Measurements from ENCODE around the gene MYH10. TPM values are rescaled to one million over a fixed set of nuclear protein-coding genes. Genes with fewer than 3 reads are reported as not detected.

The MYH10 gene
- total RNA-seq, 2 experiments from 2014 or later = 17.0 to 21.3 TPM

DNA sequence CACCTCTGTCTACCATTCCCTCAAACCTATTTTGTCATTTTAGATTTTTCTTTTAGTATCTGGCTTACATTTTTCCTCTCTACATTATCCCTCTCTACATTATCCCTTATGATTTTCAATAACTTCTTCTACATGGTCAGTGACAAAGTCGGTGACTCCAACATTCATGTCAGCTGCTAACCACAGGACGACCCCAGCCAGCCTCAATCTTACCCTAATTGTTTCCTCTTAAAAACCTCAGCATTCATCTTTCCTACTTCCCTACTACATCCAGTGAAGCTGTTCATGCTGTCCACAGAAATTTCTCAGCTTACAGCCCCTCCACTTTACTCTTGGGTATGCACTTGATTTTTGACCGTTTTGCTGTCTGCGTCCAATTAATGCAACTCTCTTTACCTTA, 8.3 kb downstream of the MYH10 start:
- CTCF ChIA-PET = no interaction called here
- H3K9me3 Mint-ChIP-seq (ENCODE audit: low read depth) = no peaks in the 10 kb centered on the region
- no peak for DNase-seq
- peaks cover 16% of the 10 kb centered on the region for H3K4me1 Mint-ChIP-seq
- H3K4me3 Mint-ChIP-seq = no peak overlapping the region
- H3K27ac Mint-ChIP-seq = no peak overlapping the region
- no peak for ATAC-seq
- intact Hi-C loops (cut with DNase I, micrococcal nuclease) = no loop called here
- H3K36me3 Mint-ChIP-seq (ENCODE audit: low read depth) = peaks cover 2% of the 10 kb centered on the region
- POLR2A ChIA-PET = interaction anchor here (1.3 kb wide), 1 partner anchor 8 kb away, joined by 6 read pairs; the partner anchor contains the start of gene MYH10
- peaks cover 17% of the 10 kb centered on the region for H3K27me3 Mint-ChIP-seq

DNA sequence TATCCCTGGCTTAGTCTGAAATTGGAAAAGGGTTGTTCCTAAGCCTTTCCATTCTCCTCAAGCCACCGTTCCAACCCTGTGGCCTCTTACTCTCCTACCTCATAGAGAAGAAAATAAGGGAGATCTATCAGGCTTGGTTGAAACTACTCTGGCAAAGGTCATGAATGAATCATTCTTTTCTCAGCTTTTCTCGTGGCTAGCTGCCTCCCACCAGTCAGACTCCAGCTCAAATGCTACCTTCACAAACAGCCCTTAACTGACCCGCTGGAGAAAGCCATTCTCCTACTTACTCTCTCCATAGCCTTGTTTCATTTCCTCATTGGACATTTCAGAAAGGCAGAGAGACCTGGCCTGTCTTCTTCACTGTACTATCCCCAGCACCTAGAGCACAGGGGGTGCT, 8.9 kb downstream of the MYH10 start:
- intact Hi-C loops (cut with DNase I, micrococcal nuclease) = no loop called here
- Mint-ChIP-seq H3K27ac (no peak overlapping the region), H3K27me3 (peaks cover 16% of the 10 kb centered on the region), H3K9me3 (ENCODE audit: low read depth) (no peaks in the 10 kb centered on the region), H3K36me3 (ENCODE audit: low read depth) (peaks cover 2% of the 10 kb centered on the region), H3K4me3 (no peak overlapping the region), H3K4me1 (peaks cover 16% of the 10 kb centered on the region)
- CTCF ChIA-PET = no interaction called here
- POLR2A ChIA-PET = interaction anchor here (1.3 kb wide), 1 partner anchor 9 kb away, joined by 6 read pairs; the partner anchor contains the start of gene MYH10
- peak; percentile 74 for ATAC-seq
- peak; percentile 22 for DNase-seq

DNA sequence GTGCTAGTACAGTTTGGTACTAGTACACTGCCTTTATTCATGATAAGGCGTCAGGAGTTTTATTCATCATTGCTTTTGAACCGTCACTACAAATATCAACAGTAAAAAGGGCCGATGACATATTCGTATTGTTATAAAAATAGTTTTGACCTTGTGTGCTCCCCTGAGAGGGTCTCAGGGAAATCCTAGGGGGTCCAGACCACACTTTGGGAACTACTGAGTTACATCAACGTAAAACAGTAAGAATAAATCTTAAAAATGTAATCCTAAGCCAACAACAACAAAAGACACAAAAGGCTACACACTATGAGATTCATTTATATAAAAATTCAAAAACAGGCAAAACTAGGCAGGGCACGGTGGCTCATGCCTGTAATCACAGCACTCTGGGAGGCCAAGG, 11.2 kb downstream of the MYH10 start:
- peaks cover 2% of the 10 kb centered on the region for H3K36me3 Mint-ChIP-seq (ENCODE audit: low read depth)
- CTCF ChIA-PET = no interaction called here
- H3K4me1 Mint-ChIP-seq = peaks cover 16% of the 10 kb centered on the region
- H3K9me3 Mint-ChIP-seq (ENCODE audit: low read depth) = no peaks in the 10 kb centered on the region
- DNase-seq (no peak), ATAC-seq (no peak)
- no peak overlapping the region for H3K27ac Mint-ChIP-seq
- no peak overlapping the region for H3K4me3 Mint-ChIP-seq
- intact Hi-C loops (cut with DNase I, micrococcal nuclease) = no loop called here
- POLR2A ChIA-PET = no interaction called here
- peaks cover 19% of the 10 kb centered on the region for H3K27me3 Mint-ChIP-seq

DNA sequence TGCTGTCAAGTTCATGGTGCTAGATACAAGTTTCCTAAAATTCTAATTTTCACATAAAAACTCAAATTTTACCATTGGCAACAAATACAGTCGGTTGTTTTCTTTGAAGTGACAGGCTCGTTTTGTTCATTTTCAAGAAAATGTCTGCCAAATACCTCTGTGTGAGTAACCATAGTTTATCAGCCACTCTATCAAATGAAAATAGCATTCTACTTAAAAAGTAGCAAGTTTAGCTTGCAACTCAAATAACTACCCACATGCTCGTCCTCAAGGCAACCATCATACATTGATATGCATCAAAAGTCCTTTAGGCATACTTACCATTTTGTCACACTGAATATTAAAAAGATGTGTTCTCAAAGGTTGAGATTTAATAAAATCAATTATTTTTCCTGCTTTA, 11.7 kb downstream of the MYH10 start:
- ChIA-PET CTCF (no interaction called here), POLR2A (no interaction called here)
- Mint-ChIP-seq H3K36me3 (ENCODE audit: low read depth) (peaks cover 2% of the 10 kb centered on the region), H3K27me3 (peaks cover 18% of the 10 kb centered on the region), H3K4me1 (peaks cover 16% of the 10 kb centered on the region), H3K4me3 (no peak overlapping the region), H3K27ac (no peak overlapping the region), H3K9me3 (ENCODE audit: low read depth) (no peaks in the 10 kb centered on the region)
- no peak for DNase-seq
- ATAC-seq = no peak
- intact Hi-C loops (cut with DNase I, micrococcal nuclease) = no loop called here

DNA sequence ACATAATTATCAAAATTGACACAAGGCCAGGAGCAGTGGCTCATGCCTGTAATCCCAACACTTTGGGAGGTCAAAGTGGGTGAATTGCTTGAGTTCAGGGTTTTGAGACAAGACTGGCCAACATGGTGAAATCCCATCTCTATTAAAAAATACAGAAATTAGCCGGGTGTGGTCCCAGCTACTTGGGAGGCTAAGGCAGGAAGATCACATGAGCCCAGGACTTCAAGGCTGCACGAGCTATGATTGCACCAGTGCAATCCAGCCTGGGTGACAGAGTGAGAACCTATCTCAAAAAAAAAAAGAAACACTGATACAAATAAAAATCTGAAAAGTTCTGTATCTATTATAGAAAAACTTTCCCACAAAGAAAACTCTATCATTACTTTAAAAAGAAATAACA, 15.5 kb downstream of the MYH10 start:
- Mint-ChIP-seq H3K4me1 (no peaks in the 10 kb centered on the region), H3K27ac (no peak overlapping the region), H3K4me3 (no peak overlapping the region), H3K9me3 (ENCODE audit: low read depth) (no peaks in the 10 kb centered on the region), H3K36me3 (ENCODE audit: low read depth) (no peaks in the 10 kb centered on the region), H3K27me3 (peaks cover 6% of the 10 kb centered on the region)
- CTCF ChIA-PET = interaction anchor here (0.7 kb wide), 1 partner anchor 13 kb away, joined by 3 read pairs; no protein-coding TSS in a partner anchor
- ATAC-seq (no peak), DNase-seq (no peak)
- POLR2A ChIA-PET = no interaction called here
- intact Hi-C loops (cut with DNase I, micrococcal nuclease) = no loop called here

DNA sequence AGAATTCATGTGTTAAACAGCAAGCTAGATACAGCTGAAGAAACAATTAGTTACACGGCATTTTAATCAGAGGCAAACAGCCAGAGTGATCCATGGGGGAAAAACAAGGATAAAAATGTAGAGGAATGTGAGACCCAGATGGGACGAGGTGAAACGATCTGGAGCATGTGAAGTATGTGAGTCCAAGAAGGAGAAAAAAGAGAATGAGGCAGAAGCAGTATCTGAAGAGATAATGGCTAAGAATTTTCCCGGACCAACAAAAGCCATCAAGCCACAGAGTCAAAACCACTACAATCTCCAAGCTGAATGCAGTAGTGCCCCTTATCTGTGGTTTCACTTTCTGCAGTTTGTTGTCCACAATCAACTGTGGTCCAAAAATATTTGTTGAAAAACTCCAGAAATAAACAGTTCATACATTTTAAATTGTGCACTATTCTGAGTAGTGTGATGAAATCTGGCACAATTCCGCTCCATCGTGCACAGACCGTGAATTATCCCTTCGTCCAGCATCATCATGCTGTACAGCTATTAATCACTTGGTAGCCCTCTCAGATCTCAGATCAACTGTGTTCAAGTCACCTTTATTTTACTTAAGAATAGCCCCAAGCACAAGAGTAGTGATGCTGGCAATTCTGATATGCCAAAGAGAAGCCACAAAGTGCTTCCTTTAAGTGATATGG, 18.8 kb downstream of the MYH10 start:
- ATAC-seq (no peak), DNase-seq (no peak)
- no peaks in the 10 kb centered on the region for H3K4me1 Mint-ChIP-seq
- POLR2A ChIA-PET = no interaction called here
- H3K27ac Mint-ChIP-seq = no peak overlapping the region
- H3K36me3 Mint-ChIP-seq (ENCODE audit: low read depth) = no peaks in the 10 kb centered on the region
- peaks cover 6% of the 10 kb centered on the region for H3K27me3 Mint-ChIP-seq
- CTCF ChIA-PET = no interaction called here
- no peaks in the 10 kb centered on the region for H3K9me3 Mint-ChIP-seq (ENCODE audit: low read depth)
- intact Hi-C loops (cut with DNase I, micrococcal nuclease) = no loop called here
- no peak overlapping the region for H3K4me3 Mint-ChIP-seq

DNA sequence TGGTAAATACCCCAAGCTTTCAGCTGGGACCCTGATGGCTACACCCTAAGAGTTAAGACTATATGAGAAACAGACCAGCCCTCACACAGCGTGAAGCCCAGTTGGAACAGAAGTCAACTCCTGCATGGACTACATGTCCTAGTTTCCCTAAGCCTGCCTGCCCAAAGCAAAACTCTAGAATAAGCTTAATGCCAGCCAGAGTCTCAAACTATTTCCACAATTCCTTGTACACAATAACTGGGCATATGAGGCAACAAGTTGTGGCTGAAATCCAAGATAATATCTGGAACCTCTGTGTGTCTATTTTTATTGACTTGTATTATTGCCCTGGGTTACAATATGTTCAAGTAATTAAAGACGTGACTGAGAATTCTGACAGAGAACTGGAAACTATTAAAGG, 19.4 kb downstream of the MYH10 start:
- Mint-ChIP-seq H3K9me3 (ENCODE audit: low read depth) (no peaks in the 10 kb centered on the region), H3K27me3 (peaks cover 7% of the 10 kb centered on the region), H3K27ac (no peak overlapping the region), H3K4me3 (no peak overlapping the region), H3K4me1 (no peaks in the 10 kb centered on the region), H3K36me3 (ENCODE audit: low read depth) (no peaks in the 10 kb centered on the region)
- POLR2A ChIA-PET = no interaction called here
- DNase-seq (no peak), ATAC-seq (no peak)
- intact Hi-C loops (cut with DNase I, micrococcal nuclease) = no loop called here
- CTCF ChIA-PET = interaction anchor here (0.7 kb wide), 1 partner anchor 29 kb away, joined by 3 read pairs; no protein-coding TSS in a partner anchor

DNA sequence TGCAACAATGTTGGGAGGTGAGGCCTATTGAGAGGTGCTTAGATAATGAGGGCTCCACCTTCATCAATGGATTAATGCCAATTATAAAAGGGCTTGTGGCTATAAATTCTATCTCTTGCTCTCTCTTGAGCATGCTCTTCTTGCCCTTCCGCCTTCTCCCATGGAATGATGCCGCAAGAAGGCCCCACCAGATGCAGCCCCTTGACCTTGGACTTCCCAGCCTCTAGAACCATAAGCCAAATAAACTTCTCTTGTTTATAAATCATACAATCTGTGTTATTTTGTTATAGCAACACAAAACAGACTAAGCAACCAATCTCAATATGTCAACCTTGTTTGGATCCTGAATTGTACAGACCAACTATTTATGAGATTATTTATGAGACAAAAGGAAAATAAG, 20.0 kb downstream of the MYH10 start:
- no peak overlapping the region for H3K4me3 Mint-ChIP-seq
- no peaks in the 10 kb centered on the region for H3K36me3 Mint-ChIP-seq (ENCODE audit: low read depth)
- intact Hi-C loops (cut with DNase I, micrococcal nuclease) = no loop called here
- ChIA-PET CTCF (interaction anchor here (0.7 kb wide), 1 partner anchor 29 kb away, joined by 3 read pairs; no protein-coding TSS in a partner anchor), POLR2A (no interaction called here)
- H3K27ac Mint-ChIP-seq = no peak overlapping the region
- H3K4me1 Mint-ChIP-seq = no peaks in the 10 kb centered on the region
- no peaks in the 10 kb centered on the region for H3K9me3 Mint-ChIP-seq (ENCODE audit: low read depth)
- no peak for DNase-seq
- H3K27me3 Mint-ChIP-seq = peaks cover 8% of the 10 kb centered on the region
- ATAC-seq = no peak

DNA sequence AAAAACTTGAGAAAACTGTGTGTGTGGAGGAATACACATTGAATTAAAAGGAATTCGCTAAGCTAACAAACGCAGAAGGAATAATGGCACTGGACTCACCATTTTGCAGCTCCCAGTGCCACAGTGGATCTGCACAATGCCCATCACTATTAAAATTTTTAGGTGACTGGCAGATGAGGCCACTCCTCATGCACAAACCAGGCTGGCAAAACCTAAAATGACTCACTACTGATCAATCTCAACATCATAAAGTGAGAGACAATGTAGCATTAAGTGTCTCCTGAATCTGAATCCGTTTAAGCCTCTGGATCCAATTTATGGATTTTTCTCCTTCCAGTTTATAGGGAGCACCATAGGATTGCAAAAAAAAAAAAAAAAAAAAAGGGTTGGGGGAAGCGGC, 20.6 kb downstream of the MYH10 start:
- ATAC-seq = no peak
- CTCF ChIA-PET = no interaction called here
- POLR2A ChIA-PET = no interaction called here
- no peak overlapping the region for H3K27ac Mint-ChIP-seq
- no peaks in the 10 kb centered on the region for H3K36me3 Mint-ChIP-seq (ENCODE audit: low read depth)
- no peak overlapping the region for H3K4me3 Mint-ChIP-seq
- intact Hi-C loops (cut with DNase I, micrococcal nuclease) = no loop called here
- no peak for DNase-seq
- H3K27me3 Mint-ChIP-seq = peaks cover 5% of the 10 kb centered on the region
- H3K4me1 Mint-ChIP-seq = no peaks in the 10 kb centered on the region
- no peaks in the 10 kb centered on the region for H3K9me3 Mint-ChIP-seq (ENCODE audit: low read depth)

DNA sequence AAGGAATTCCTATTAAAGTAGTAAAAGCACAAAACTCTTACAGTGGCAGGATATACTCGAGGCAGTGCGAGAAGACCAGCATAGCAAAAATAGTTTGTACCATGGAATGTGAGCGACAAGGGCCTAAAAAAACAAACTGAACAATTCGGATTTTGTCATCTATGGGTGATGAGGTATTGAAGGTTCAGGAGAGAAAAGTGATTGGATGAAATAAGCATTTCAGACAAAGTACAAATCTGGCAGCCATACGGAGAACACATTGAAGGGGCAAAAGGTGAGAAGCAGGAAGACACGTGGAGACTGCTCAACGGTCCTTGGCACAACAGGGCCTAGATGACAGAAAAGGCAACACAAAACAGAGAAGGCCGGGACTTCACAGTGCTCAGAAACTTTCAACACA, 22.5 kb downstream of the MYH10 start:
- H3K9me3 Mint-ChIP-seq (ENCODE audit: low read depth) = no peaks in the 10 kb centered on the region
- peaks cover 5% of the 10 kb centered on the region for H3K27me3 Mint-ChIP-seq
- CTCF ChIA-PET = no interaction called here
- H3K4me1 Mint-ChIP-seq = no peaks in the 10 kb centered on the region
- H3K27ac Mint-ChIP-seq = no peak overlapping the region
- no peaks in the 10 kb centered on the region for H3K36me3 Mint-ChIP-seq (ENCODE audit: low read depth)
- intact Hi-C loops (cut with DNase I, micrococcal nuclease) = no loop called here
- H3K4me3 Mint-ChIP-seq = no peak overlapping the region
- DNase-seq (no peak), ATAC-seq (no peak)
- POLR2A ChIA-PET = interaction anchor here (0.5 kb wide), 1 partner anchor 199 kb away, joined by 5 read pairs; no protein-coding TSS in a partner anchor

DNA sequence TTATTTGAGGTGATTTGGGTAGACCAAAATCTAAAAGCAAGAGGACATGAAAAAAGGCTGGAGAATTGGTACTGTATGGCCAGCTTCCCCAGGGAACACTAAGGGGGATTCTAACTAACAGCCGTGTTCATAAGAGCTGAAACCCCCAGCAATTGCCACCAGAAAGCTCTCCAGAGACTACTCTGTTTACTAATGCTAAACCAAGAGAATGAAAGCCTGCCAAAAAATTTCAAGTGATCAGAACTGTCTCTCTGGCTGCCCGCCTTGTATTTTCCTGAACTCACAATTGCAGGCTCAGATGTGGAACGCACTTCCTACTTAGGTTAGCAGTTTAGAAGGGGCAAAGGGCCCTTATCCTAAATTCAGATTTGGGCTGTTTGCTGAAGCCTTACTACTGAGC, 24.1 kb downstream of the MYH10 start:
- ATAC-seq (no peak), DNase-seq (no peak)
- Mint-ChIP-seq H3K4me3 (no peak overlapping the region), H3K27me3 (peaks cover 1% of the 10 kb centered on the region), H3K27ac (no peak overlapping the region), H3K9me3 (ENCODE audit: low read depth) (no peaks in the 10 kb centered on the region), H3K36me3 (ENCODE audit: low read depth) (no peaks in the 10 kb centered on the region), H3K4me1 (no peaks in the 10 kb centered on the region)
- ChIA-PET CTCF (no interaction called here), POLR2A (no interaction called here)
- intact Hi-C loops (cut with DNase I, micrococcal nuclease) = no loop called here

DNA sequence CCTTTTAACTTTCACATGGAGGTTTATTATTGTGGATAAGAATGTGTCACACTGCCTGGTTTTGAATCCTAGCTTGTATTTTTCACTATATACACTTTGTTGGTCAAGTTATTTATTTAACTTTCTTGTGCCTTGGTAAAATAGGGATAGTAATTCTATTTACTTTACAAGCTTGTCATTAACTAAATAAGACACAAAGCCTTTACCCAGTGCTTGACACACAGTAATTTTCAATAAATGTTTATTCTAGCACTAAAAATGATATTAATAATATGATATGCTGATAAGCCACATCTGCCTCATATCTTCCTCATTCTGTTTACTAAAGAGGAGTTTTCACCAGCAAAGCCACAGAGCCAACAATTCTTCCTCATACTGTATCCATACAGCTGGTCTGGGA, 27.8 kb downstream of the MYH10 start:
- no peak for DNase-seq
- intact Hi-C loops (cut with DNase I, micrococcal nuclease) = no loop called here
- Mint-ChIP-seq H3K36me3 (ENCODE audit: low read depth) (no peaks in the 10 kb centered on the region), H3K27ac (no peak overlapping the region), H3K27me3 (peaks cover 1% of the 10 kb centered on the region), H3K9me3 (ENCODE audit: low read depth) (no peaks in the 10 kb centered on the region), H3K4me1 (peaks cover 4% of the 10 kb centered on the region), H3K4me3 (no peak overlapping the region)
- POLR2A ChIA-PET = no interaction called here
- CTCF ChIA-PET = interaction anchor here (1.3 kb wide), 1 partner anchor 183 kb away, joined by 3 read pairs; no protein-coding TSS in a partner anchor
- ATAC-seq = no peak
